H1 (cell line): ENCODE results near the gene RAD51D. TPM values are rescaled to one million over a fixed set of nuclear protein-coding genes. Genes with fewer than 3 reads are reported as not detected.

Experiments used
- CHD1 ChIP-seq: IDR thresholded peaks from 2 replicates; pipeline ENCODE4 v1.6.1; 2012; ENCODE audit warnings: low read depth, low read length, improper control_type of control experiment
- HDAC2 ChIP-seq, 2 experiments: fragments of 300-600 bp in 1 of 2; sonication (generic) in 1 of 2; IDR thresholded peaks; 2 replicates each; pipeline ENCODE4 v1.6.1; 2011 to 2012; ENCODE audit warnings: low read depth in 2 of 2, low read length in 2 of 2, mild to moderate bottlenecking in 2 of 2, moderate library complexity in 2 of 2, borderline replicate concordance in 1 of 2, inconsistent platforms in 1 of 2
- JUND ChIP-seq: IDR thresholded peaks from 2 replicates; pipeline ENCODE4 v1.6.1; 2011; ENCODE audit warnings: mild to moderate bottlenecking, improper control_type of control experiment, low read length
- POLR2AphosphoS5 ChIP-seq: IDR thresholded peaks from 2 replicates; pipeline ENCODE4 v1.6.1; 2011; ENCODE audit warnings: low read depth, low read length
- polyA plus RNA-seq, 7 experiments: library from polyadenylated mRNA; depleted of rRNA in 3 of 7; stranded (reverse) in 5 of 7; unstranded in 2 of 7; fragments of >200 nt in 5 of 7; fragments of 200-250 nt in 2 of 7; gene quantifications; 1 replicate in 5 of 7; 2 replicates in 1 of 7; 4 replicates in 1 of 7; pipeline versions ENCODE4 v1.2.1 to v1.2.3, GENCODE V29; 2011 to 2013; ENCODE audit warnings: missing spikeins in 2 of 7, mixed read lengths in 2 of 7
- total RNA-seq: library from RNA; stranded (reverse); fragmentation: NEBNext Ultra II Directional; extraction: Animal tissue kit (Norgen Biotek cat#: 25700); gene quantifications from 2 replicates; pipeline ENCODE4 v1.2.1, GENCODE V29; 2021

Gene RAD51D
- total and polyA plus RNA-seq, 2 of the 8 experiments (the other 6 are each of a cell fraction or from before 2014, with no cell fraction given) = 10.2 to 12.9 TPM

GRCh38 chr17:35155246-35155645 lies 35.6 kb upstream of the RAD51D start (continued):
- TF ChIP-seq HDAC2 (IDR thresholded peaks at IDR 0.05; ENCODE audit: borderline replicate concordance in 1 of 2, low read depth in 2 of 2, low read length in 2 of 2) (no peak), CHD1 (no peak), POLR2AphosphoS5 (no peak), JUND (no peak)
- TF ChIP-seq, all 59 proteins: peak for 0
